HCT116 (cell line): ENCODE measurements around the gene OR5K3. TPM values are rescaled to one million over a fixed set of nuclear protein-coding genes. Genes with fewer than 3 reads are reported as not detected.

Experiments used
- ATAC-seq: fragments of 200-7000 bp; cut with Tn5 transposase; 2 replicates; pipeline ENCODE4 v1.9.1; 2020; ENCODE audit warnings: mild to moderate bottlenecking, moderate library complexity
- BruUV-seq: library from RNA; stranded (reverse); fragments of 400-500 nt; replicated peaks from 2 replicates; lab custom pipeline; 2021; lab: Mats Ljungman, UMichigan
- CTCF ChIA-PET: fragments of 300-600 bp; sonication (Branson Sonifier 250); formaldehyde crosslinking; loops from one replicate; lab custom pipeline; 2021; ENCODE audit warnings: antibody characterized with exemption; lab: Charles Lee
- POLR2A ChIA-PET: fragments of 300-600, 350-600 bp; sonication (Branson Sonifier 250); formaldehyde crosslinking; loops from one replicate; lab custom pipeline; 2021; ENCODE audit warnings: antibody characterized with exemption; lab: Charles Lee
- RAD21 ChIA-PET, 2 experiments: fragments of 300-600 bp; sonication (Branson Sonifier 250); formaldehyde crosslinking; loops; one replicate each; lab custom pipeline; 2023; ENCODE audit warnings: low total read pairs in 2 of 2; ENCODE audit not compliant: uncharacterized antibody in 2 of 2, unreplicated experiment in 2 of 2, low non-redundant PET in 1 of 2; lab: Charles Lee
- DNase-seq: peaks from one replicate; pipeline ENCODE4 v3.0.0-alpha.2; 2010; ENCODE audit warnings: low read depth, low spot score
- H2AFZ ChIP-seq: fragments of 200-600 bp; shearing (Covaris generic), sonication (generic); 2 replicates; pipeline ENCODE4 v1.6.1; 2017; ENCODE audit warnings: low read depth, mixed run types, mixed read lengths, antibody characterized with exemption, low read length; ENCODE audit not compliant: poor library complexity, severe bottlenecking
- H3K27ac ChIP-seq: 2 replicates; pipeline ENCODE4 v1.5.1; 2012; ENCODE audit warnings: low read depth, low read length
- H3K27me3 ChIP-seq: fragments of 200-600 bp; sonication (generic); 2 replicates; pipeline ENCODE4 v1.6.1; 2016; ENCODE audit warnings: mixed run types, low read length, mixed read lengths; ENCODE audit not compliant: insufficient read depth
- H3K36me3 ChIP-seq, 2 experiments: fragments of 200-500 bp in 1 of 2; fragments of 200-600 bp in 1 of 2; sonication (Bioruptor generic) in 1 of 2; sonication (generic) in 1 of 2; 2 replicates each; pipeline versions ENCODE4 v1.5.1 to v1.6.1; 2014 to 2016; ENCODE audit warnings: low read length in 2 of 2, inconsistent platforms in 1 of 2, mixed read lengths in 1 of 2, mixed run types in 1 of 2; ENCODE audit not compliant: insufficient read depth in 2 of 2, control insufficient read depth in 1 of 2
- H3K4me1 ChIP-seq, 2 experiments: fragments of 200-600 bp in 1 of 2; sonication (generic) in 1 of 2; 2 replicates each; pipeline versions ENCODE4 v1.5.1 to v1.6.1; 2012 to 2017; ENCODE audit warnings: low read length in 2 of 2, inconsistent platforms in 1 of 2, mild to moderate bottlenecking in 1 of 2, mixed read lengths in 1 of 2, mixed run types in 1 of 2, moderate library complexity in 1 of 2; ENCODE audit not compliant: insufficient read depth in 2 of 2, control insufficient read depth in 1 of 2
- H3K4me2 ChIP-seq: fragments of 200-600 bp; sonication (generic); 2 replicates; pipeline ENCODE4 v1.6.1; 2017; ENCODE audit warnings: mixed run types, low read length, mixed read lengths
- H3K4me3 ChIP-seq, 2 experiments: fragments of 200-600 bp in 1 of 2; sonication (generic) in 1 of 2; replicated peaks in 1 of 2; 2 replicates each; pipeline ENCODE4 v1.5.1; 2011 to 2016; ENCODE audit warnings: low read length in 2 of 2, control low read depth in 1 of 2, low read depth in 1 of 2, mild to moderate bottlenecking in 1 of 2, mixed read lengths in 1 of 2, mixed run types in 1 of 2
- H3K79me2 ChIP-seq: fragments of 200-600 bp; sonication (generic); 2 replicates; pipeline ENCODE4 v1.6.1; 2017; ENCODE audit warnings: mild to moderate bottlenecking, mixed run types, low read length, moderate library complexity, mixed read lengths; ENCODE audit not compliant: insufficient read depth
- H3K9ac ChIP-seq: fragments of 200-600 bp; sonication (generic); 2 replicates; pipeline ENCODE4 v1.6.1; 2016; ENCODE audit warnings: low read length, mixed read lengths
- H3K9me2 ChIP-seq: fragments of 200-600 bp; sonication (generic), shearing (Covaris generic); 2 replicates; pipeline ENCODE4 v1.6.1; 2017; ENCODE audit warnings: mixed run types, mild to moderate bottlenecking, moderate library complexity; ENCODE audit not compliant: insufficient read depth
- H3K9me3 ChIP-seq, 2 experiments: fragments of 200-500 bp in 1 of 2; fragments of 200-600 bp in 1 of 2; sonication (Bioruptor generic) in 1 of 2; sonication (generic) in 1 of 2; 2 replicates each; pipeline ENCODE4 v1.6.1; 2014 to 2017; ENCODE audit warnings: low read length in 2 of 2, mixed read lengths in 2 of 2, inconsistent platforms in 1 of 2, low read depth in 1 of 2, mild to moderate bottlenecking in 1 of 2, mixed run types in 1 of 2, moderate library complexity in 1 of 2; ENCODE audit not compliant: control insufficient read depth in 1 of 2, insufficient read depth in 1 of 2
- H4K20me1 ChIP-seq: fragments of 200-600 bp; sonication (generic), shearing (Covaris generic); 2 replicates; pipeline ENCODE4 v1.6.1; 2017; ENCODE audit warnings: mixed run types, mild to moderate bottlenecking, moderate library complexity; ENCODE audit not compliant: insufficient read depth
- CBX3 ChIP-seq: IDR thresholded peaks from 2 replicates; pipeline ENCODE4 v1.6.1; 2012; ENCODE audit warnings: low read depth
- EGR1 ChIP-seq: IDR thresholded peaks from 2 replicates; pipeline ENCODE4 v1.6.1; 2012; ENCODE audit warnings: low read depth
- ELF1 ChIP-seq: IDR thresholded peaks from 2 replicates; pipeline ENCODE4 v1.6.1; 2012; ENCODE audit warnings: low read depth, borderline replicate concordance
- EZH2 ChIP-seq: fragments of 200-600 bp; sonication (generic); IDR thresholded peaks from 2 replicates; pipeline ENCODE4 v1.6.1; 2017; ENCODE audit warnings: antibody characterized with exemption, mixed run types
- EZH2phosphoT487 ChIP-seq: fragments of 200-600 bp; IDR thresholded peaks from 2 replicates; pipeline ENCODE4 v1.6.1; 2018; ENCODE audit warnings: antibody characterized with exemption, borderline replicate concordance
- FOSL1 ChIP-seq: IDR thresholded peaks from 2 replicates; pipeline ENCODE4 v1.6.1; 2012; ENCODE audit warnings: low read depth
- JUND ChIP-seq: IDR thresholded peaks from 2 replicates; pipeline ENCODE4 v1.6.1; 2012
- POLR2AphosphoS5 ChIP-seq: IDR thresholded peaks from 2 replicates; pipeline ENCODE4 v1.6.1; 2011; ENCODE audit warnings: mild to moderate bottlenecking, low read depth, low read length, moderate library complexity
- RAD21 ChIP-seq: IDR thresholded peaks from 2 replicates; pipeline ENCODE4 v1.6.1; 2012; ENCODE audit warnings: low read depth, mild to moderate bottlenecking
- SIN3A ChIP-seq: IDR thresholded peaks from 2 replicates; pipeline ENCODE4 v1.6.1; 2012; ENCODE audit warnings: low read depth
- TCF7L2 ChIP-seq: IDR thresholded peaks from 2 replicates; pipeline ENCODE4 v1.7.0; 2011; ENCODE audit warnings: borderline replicate concordance, inconsistent platforms; ENCODE audit not compliant: insufficient read depth, insufficient read length; ENCODE audit errors: extremely low read depth
- ZFX ChIP-seq: fragments of 450-650 bp; IDR thresholded peaks from 2 replicates; pipeline ENCODE4 v1.6.1; 2017
- ZNF274 ChIP-seq: fragments of 200-500 bp; sonication (Bioruptor generic); IDR thresholded peaks from 2 replicates; pipeline ENCODE4 v1.6.1; 2014; ENCODE audit warnings: mild to moderate bottlenecking, low read depth, low read length, inconsistent platforms
- intact Hi-C: fragments of 100-400 bp; cut with micrococcal nuclease; formaldehyde crosslinking; loops from 2 replicates; pipeline ENCODE4 v1.10.0; 2022
- total RNA-seq: library from RNA; stranded (reverse); gene quantifications from one replicate; pipeline ENCODE4 v1.2.1, GENCODE V29; 2021; ENCODE audit not compliant: unreplicated experiment
- TF ChIP-seq, protein P1 (sequence below), 3 experiments: fragments of 200-600 bp in 1 of 3; sonication (generic) in 1 of 3; IDR thresholded peaks in 2 of 3; conservative IDR thresholded peaks in 1 of 3; 2 replicates each; pipeline ENCODE4 v1.5.1; 2012 to 2017; ENCODE audit warnings: low read depth in 2 of 3, low read length in 2 of 3, antibody characterized with exemption in 1 of 3, borderline replicate concordance in 1 of 3, control low read depth in 1 of 3, mild to moderate bottlenecking in 1 of 3, mixed read lengths in 1 of 3, mixed run types in 1 of 3, moderate library complexity in 1 of 3; ENCODE audit not compliant: insufficient read depth in 1 of 3
- TF ChIP-seq, protein P2 (sequence below): IDR thresholded peaks from 2 replicates; pipeline ENCODE4 v1.6.1; 2011; ENCODE audit warnings: mild to moderate bottlenecking, low read length, moderate library complexity; ENCODE audit not compliant: insufficient replicate concordance; ENCODE audit errors: extremely low read depth
- TF ChIP-seq, protein P3 (sequence below): IDR thresholded peaks from 2 replicates; pipeline ENCODE4 v1.6.1; 2012

Gene OR5K3
- total RNA-seq, 1 experiment from 2014 or later = not detected

DNA sequence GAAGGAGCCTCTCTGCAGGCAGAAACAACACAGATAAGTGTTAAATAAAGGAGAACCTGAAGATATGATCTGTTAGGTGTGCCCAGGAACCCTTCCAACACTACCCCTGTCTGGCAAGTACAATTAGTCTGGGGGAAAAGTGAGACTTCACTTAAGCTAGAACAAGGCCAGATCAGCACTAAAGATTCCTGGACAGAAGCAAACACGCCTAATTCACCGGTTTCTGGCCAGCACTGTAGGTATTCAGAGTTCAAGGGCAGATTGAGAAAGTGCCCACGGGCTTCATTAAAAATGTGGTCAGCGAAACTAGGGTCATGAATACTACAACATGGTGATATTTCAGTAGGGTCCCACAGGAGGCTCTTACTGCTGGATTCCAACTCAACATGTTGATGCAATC is 43.9 kb downstream of the OR5K3 start:
- no TSS peak for BruUV-seq
- H2AFZ ChIP-seq = no peak overlapping the region
- RAD21 ChIA-PET = no interaction called here

DNA sequence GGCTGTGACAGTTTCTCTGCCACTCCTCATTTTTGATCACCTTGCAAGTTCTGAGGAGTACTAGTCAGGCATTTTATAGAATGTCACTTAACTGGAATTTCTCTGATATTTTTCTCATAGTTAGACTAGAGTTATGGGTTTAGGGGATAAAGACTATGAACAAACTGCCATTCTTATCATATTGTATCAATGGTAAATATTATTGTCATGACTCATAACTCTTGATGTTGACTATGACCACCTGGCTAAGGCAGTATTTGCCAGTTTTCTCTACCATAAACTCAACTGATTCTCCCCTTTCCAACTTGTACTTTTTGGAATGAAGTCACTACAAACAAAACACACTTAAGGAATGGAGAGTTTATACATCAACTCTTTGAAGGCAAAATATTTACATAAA is 49.8 kb downstream of the OR5K3 start:
- no TSS peak for BruUV-seq
- POLR2A ChIA-PET = no interaction called here
- no peak for TF ChIP-seq EGR1
- TF ChIP-seq ELF1 = no peak
- TF ChIP-seq TCF7L2 = no peak
- TF ChIP-seq JUND = no peak
- TF ChIP-seq FOSL1 = no peak
- TF ChIP-seq, protein P1, sequence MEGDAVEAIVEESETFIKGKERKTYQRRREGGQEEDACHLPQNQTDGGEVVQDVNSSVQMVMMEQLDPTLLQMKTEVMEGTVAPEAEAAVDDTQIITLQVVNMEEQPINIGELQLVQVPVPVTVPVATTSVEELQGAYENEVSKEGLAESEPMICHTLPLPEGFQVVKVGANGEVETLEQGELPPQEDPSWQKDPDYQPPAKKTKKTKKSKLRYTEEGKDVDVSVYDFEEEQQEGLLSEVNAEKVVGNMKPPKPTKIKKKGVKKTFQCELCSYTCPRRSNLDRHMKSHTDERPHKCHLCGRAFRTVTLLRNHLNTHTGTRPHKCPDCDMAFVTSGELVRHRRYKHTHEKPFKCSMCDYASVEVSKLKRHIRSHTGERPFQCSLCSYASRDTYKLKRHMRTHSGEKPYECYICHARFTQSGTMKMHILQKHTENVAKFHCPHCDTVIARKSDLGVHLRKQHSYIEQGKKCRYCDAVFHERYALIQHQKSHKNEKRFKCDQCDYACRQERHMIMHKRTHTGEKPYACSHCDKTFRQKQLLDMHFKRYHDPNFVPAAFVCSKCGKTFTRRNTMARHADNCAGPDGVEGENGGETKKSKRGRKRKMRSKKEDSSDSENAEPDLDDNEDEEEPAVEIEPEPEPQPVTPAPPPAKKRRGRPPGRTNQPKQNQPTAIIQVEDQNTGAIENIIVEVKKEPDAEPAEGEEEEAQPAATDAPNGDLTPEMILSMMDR (IDR thresholded peaks at IDR 0.05 in 2 of 3, conservative IDR thresholded peaks at IDR 0.05 in 1 of 3; ENCODE audit: borderline replicate concordance in 1 of 3, insufficient read depth in 1 of 3, low read depth in 2 of 3, low read length in 2 of 3) = no peak
- no peak for TF ChIP-seq EZH2phosphoT487
- TF ChIP-seq POLR2AphosphoS5 = no peak
- TF ChIP-seq SIN3A = no peak

More for the DNA sequence above, 43.9 kb downstream of the OR5K3 start:
- TF ChIP-seq CBX3 (no peak), ZNF274 (no peak), EZH2 (no peak), TCF7L2 (no peak), RAD21 (no peak), EGR1 (no peak), ZFX (no peak), JUND (no peak)
- TF ChIP-seq, protein P2, sequence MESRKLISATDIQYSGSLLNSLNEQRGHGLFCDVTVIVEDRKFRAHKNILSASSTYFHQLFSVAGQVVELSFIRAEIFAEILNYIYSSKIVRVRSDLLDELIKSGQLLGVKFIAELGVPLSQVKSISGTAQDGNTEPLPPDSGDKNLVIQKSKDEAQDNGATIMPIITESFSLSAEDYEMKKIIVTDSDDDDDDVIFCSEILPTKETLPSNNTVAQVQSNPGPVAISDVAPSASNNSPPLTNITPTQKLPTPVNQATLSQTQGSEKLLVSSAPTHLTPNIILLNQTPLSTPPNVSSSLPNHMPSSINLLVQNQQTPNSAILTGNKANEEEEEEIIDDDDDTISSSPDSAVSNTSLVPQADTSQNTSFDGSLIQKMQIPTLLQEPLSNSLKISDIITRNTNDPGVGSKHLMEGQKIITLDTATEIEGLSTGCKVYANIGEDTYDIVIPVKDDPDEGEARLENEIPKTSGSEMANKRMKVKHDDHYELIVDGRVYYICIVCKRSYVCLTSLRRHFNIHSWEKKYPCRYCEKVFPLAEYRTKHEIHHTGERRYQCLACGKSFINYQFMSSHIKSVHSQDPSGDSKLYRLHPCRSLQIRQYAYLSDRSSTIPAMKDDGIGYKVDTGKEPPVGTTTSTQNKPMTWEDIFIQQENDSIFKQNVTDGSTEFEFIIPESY = no peak
- TF ChIP-seq, protein P3, sequence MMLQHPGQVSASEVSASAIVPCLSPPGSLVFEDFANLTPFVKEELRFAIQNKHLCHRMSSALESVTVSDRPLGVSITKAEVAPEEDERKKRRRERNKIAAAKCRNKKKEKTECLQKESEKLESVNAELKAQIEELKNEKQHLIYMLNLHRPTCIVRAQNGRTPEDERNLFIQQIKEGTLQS = no peak
- Histone ChIP-seq H4K20me1 (no peaks in the 10 kb centered on the region), H3K4me2 (no peak overlapping the region), H3K9me2 (no peaks in the 10 kb centered on the region), H3K9ac (no peak overlapping the region), H3K27me3 (no peaks in the 10 kb centered on the region), H3K27ac (no peak overlapping the region), H3K4me3 (no peak overlapping the region), H3K36me3 (no peaks in the 10 kb centered on the region), H3K4me1 (no peaks in the 10 kb centered on the region), H3K9me3 (peaks cover 9 to 13% of the 10 kb centered on the region in 2 experiments; a peak in 2 of 4 replicates), H3K79me2 (no peaks in the 10 kb centered on the region)
- intact Hi-C loops = no loop called here
- ChIA-PET CTCF (no interaction called here), POLR2A (no interaction called here)
- DNase-seq (no peak), ATAC-seq (no peak)

More for the DNA sequence above, 49.8 kb downstream of the OR5K3 start:
- ChIA-PET RAD21 (no interaction called here), CTCF (no interaction called here)
- no peak overlapping the region for H3K27ac ChIP-seq
- H3K9me3 ChIP-seq = no peaks in the 10 kb centered on the region
- DNase-seq (no peak), ATAC-seq (no peak; the same call in 1 of the 2 replicates)
- no peaks in the 10 kb centered on the region for H3K79me2 ChIP-seq
- no peaks in the 10 kb centered on the region for H3K27me3 ChIP-seq
- intact Hi-C loops = no loop called here
- H3K9ac ChIP-seq = no peak overlapping the region
- H3K9me2 ChIP-seq = no peaks in the 10 kb centered on the region; the same call in 1 of the 2 replicates
- H4K20me1 ChIP-seq = no peaks in the 10 kb centered on the region
- H2AFZ ChIP-seq = no peak overlapping the region
- no peaks in the 10 kb centered on the region for H3K36me3 ChIP-seq
- no peak overlapping the region for H3K4me2 ChIP-seq
- no peak overlapping the region for H3K4me3 ChIP-seq
- H3K4me1 ChIP-seq = peaks cover 0 to 7% of the 10 kb centered on the region in 2 experiments; a peak in 2 of 4 replicates
